GM19455 (cell line): Measurements from ENCODE around the gene TYMP.
"Not testable (repeated sequence)": the region's sequence is repeated elsewhere in the genome, so short reads cannot be mapped to it uniquely, and the experiment has no call there.

Experiments used
- ATAC-seq: cut with Tn5 transposase; IDR thresholded peaks from one replicate; pipeline ENCODE4 v1.9.1; 2021; ENCODE audit not compliant: unreplicated experiment

Gene TYMP

GRCh38 chr22:50525104-50525857 lies 4.5 kb downstream of the TYMP start, which contains the start of gene SCO2:
SCO2 (minus strand) TSS chr22:50525598; CDS start chr22:50524411, 1,187 bp downstream.
- ATAC-seq = peak; percentile 38

GRCh38 chr22:50524676-50525103 lies 5.1 kb downstream of the TYMP start:
- ATAC-seq = no peak

GRCh38 chr22:50523806-50524675 lies 5.8 kb downstream of the TYMP start:
- ATAC-seq = no peak

GRCh38 chr22:50523458-50523805 lies 6.4 kb downstream of the TYMP start:
- ATAC-seq = no peak

- no peak for ATAC-seq
These were observed 6.9 kb downstream of the TYMP start for GRCh38 chr22:50522806-50523438.

- no peak for ATAC-seq
These were observed 7.5 kb downstream of the TYMP start for GRCh38 chr22:50522208-50522805.

GRCh38 chr22:50521710-50522109 lies 8.1 kb downstream of the TYMP start:
- ATAC-seq = no peak

GRCh38 chr22:50520826-50521453 lies 8.9 kb downstream of the TYMP start:
- ATAC-seq = no peak

GRCh38 chr22:50520184-50520583 lies 9.6 kb downstream of the TYMP start:
- not testable (repeated sequence) for ATAC-seq

GRCh38 chr22:50519151-50519550 lies 10.7 kb downstream of the TYMP start:
- ATAC-seq = no peak

- no peak for ATAC-seq
These were observed 11.2 kb downstream of the TYMP start for GRCh38 chr22:50518606-50519005.

- no peak for ATAC-seq
These were observed 12.1 kb downstream of the TYMP start for GRCh38 chr22:50517495-50518260.

GRCh38 chr22:50516891-50517290 lies 12.9 kb downstream of the TYMP start:
- no peak for ATAC-seq

GRCh38 chr22:50516068-50516467 lies 13.7 kb downstream of the TYMP start:
- ATAC-seq = no peak

- no peak for ATAC-seq
These were observed 16.6 kb downstream of the TYMP start for GRCh38 chr22:50513175-50513574.

- no peak for ATAC-seq
These were observed 20.9 kb downstream of the TYMP start for GRCh38 chr22:50508897-50509296.

GRCh38 chr22:50507991-50508884 lies 21.6 kb downstream of the TYMP start, which contains the start of gene NCAPH2:
NCAPH2 (plus strand) TSS chr22:50508224; CDS start chr22:50508338, 114 bp downstream.
- peak; percentile 51 for ATAC-seq

GRCh38 chr22:50507421-50507990 lies 22.3 kb downstream of the TYMP start, which contains the start of gene LMF2:
LMF2 (minus strand) TSS chr22:50507702; CDS start chr22:50507675, 27 bp downstream.
- ATAC-seq = peak; percentile 55
